Measurements from ENCODE around the gene KDM4C. TPM values are rescaled to one million over a fixed set of nuclear protein-coding genes. Genes with fewer than 3 reads are reported as not detected.

Gene KDM4C
- total and polyA plus RNA-seq, 2 donors (not counting 1 experiment from before 2014, with no cell fraction given), result 49.7 to 141 TPM

DNA sequence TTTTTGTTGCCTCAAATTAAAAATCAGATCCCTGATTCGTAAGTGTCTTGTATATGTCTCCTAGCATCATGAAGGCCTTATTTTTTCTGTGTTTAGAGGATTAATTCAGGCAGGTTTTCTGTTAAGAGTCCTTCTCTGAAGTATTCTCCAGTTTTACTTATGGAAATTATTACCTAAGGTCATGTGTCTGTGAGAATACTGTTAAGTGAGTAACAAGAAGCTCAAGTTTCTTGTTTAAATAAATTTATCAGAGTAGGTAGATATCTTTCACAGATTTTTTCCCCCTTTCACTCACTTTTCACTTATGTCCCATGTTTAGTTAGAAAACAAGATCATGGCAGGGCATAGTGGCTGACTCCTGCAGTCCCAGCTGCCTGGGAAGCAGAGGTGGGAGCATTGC is 233.6 kb downstream of the KDM4C start:
- no peak overlapping the region for H3K27ac ChIP-seq (ENCODE audit: low read length in 2 of 2)
- no peak overlapping the region for H3K4me2 ChIP-seq (replicated peaks; ENCODE audit: low read depth, low read length, poor library complexity, severe bottlenecking)
- no peak overlapping the region for H3K4me3 ChIP-seq (ENCODE audit: control extremely low read depth in 1 of 5, extremely low read depth in 1 of 5, insufficient read depth in 1 of 5, low read depth in 2 of 5, low read length in 4 of 5)
- H2AFZ ChIP-seq (ENCODE audit: insufficient read depth, low read depth, low read length, poor library complexity, severe bottlenecking), result no peak overlapping the region
- no peaks in the 10 kb centered on the region for H3K9me3 ChIP-seq (ENCODE audit: control extremely low read depth in 1 of 3, control insufficient read depth in 2 of 3, insufficient read depth in 1 of 3, low read length in 2 of 3)
- no peak overlapping the region for H3K27ac Mint-ChIP-seq
- POLR2A ChIA-PET, result no interaction called here
- no peak for DNase-seq
- intact Hi-C loops (cut with micrococcal nuclease), result no loop called here
- no peaks in the 10 kb centered on the region for H3K4me1 ChIP-seq (ENCODE audit: control insufficient read depth in 2 of 2, insufficient read depth in 2 of 2, low read length in 2 of 2)
- no peaks in the 10 kb centered on the region for H3K27me3 ChIP-seq (replicated peaks in 1 of 4; ENCODE audit: control extremely low read depth in 1 of 4, control insufficient read depth in 3 of 4, insufficient read depth in 4 of 4, low read length in 3 of 4)
- no peak for ATAC-seq (ENCODE audit: low read depth)
- CTCF ChIA-PET, result no interaction called here
- no peaks in the 10 kb centered on the region for H3K27me3 Mint-ChIP-seq
- H3K9me3 Mint-ChIP-seq (ENCODE audit: insufficient read depth), result no peaks in the 10 kb centered on the region
- H3K4me1 Mint-ChIP-seq, result no peaks in the 10 kb centered on the region
- peaks cover 6% of the 10 kb centered on the region for H3K79me2 ChIP-seq (ENCODE audit: control insufficient read depth, insufficient read depth, low read length)
- TF ChIP-seq, protein P1, sequence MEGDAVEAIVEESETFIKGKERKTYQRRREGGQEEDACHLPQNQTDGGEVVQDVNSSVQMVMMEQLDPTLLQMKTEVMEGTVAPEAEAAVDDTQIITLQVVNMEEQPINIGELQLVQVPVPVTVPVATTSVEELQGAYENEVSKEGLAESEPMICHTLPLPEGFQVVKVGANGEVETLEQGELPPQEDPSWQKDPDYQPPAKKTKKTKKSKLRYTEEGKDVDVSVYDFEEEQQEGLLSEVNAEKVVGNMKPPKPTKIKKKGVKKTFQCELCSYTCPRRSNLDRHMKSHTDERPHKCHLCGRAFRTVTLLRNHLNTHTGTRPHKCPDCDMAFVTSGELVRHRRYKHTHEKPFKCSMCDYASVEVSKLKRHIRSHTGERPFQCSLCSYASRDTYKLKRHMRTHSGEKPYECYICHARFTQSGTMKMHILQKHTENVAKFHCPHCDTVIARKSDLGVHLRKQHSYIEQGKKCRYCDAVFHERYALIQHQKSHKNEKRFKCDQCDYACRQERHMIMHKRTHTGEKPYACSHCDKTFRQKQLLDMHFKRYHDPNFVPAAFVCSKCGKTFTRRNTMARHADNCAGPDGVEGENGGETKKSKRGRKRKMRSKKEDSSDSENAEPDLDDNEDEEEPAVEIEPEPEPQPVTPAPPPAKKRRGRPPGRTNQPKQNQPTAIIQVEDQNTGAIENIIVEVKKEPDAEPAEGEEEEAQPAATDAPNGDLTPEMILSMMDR (IDR thresholded peaks at IDR 0.05), result no peak
- TF ChIP-seq EZH2 (IDR thresholded peaks at IDR 0.05; ENCODE audit: borderline replicate concordance, insufficient read depth, low read depth, low read length, poor library complexity, severe bottlenecking), result no peak
- peaks cover 22 to 75% of the 10 kb centered on the region in 2 experiments for H3K36me3 ChIP-seq (replicated peaks in 1 of 2; ENCODE audit: control extremely low read depth in 1 of 2, control insufficient read depth in 1 of 2, extremely low read depth in 1 of 2, insufficient read depth in 2 of 2, low read length in 1 of 2)
- H3K9ac ChIP-seq (ENCODE audit: low read length), result no peak overlapping the region
- no peak overlapping the region for H3K4me3 Mint-ChIP-seq
- WGBS (ENCODE audit: insufficient coverage), result no CpG with 5 or more reads among the region's 1 CpG
- H4K20me1 ChIP-seq (ENCODE audit: control insufficient read depth, insufficient read depth, low read length, poor library complexity, severe bottlenecking), result peaks cover 9% of the 10 kb centered on the region

DNA sequence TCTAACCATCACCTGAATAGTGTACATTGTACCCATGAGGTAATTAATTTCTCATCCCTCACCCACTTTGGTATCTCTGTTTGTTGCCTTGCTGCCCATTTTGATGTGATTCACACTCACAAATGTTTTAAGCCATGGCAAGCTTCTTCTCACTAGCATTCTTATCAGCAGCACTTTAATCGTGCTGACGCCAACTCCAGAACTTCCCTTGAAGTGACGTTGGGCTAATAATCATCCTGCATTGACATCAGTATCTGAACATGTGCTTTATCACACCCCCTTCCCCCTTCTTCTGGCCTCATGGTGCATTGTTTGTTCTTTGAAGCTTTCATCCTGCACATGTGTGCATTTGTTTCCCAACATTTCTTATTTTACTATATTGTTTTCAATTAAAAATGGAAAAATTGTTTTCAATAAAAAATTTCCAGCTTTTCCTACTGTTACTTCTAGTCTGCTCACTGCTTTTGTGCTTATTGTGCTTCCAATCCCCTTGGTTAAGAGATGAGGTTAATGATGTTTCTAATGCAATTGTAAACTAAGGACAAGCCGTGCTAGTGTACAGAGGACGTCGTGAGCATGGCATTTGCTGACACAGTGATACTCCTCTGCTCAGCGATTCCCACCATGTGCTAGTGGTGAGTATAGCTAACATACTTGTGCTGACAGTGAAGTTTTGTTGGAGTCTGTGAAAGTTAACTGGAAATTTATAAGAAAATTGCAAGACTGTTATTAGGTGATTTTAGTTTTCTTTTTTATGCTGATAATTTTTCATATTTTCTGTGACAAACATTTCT is 238.5 kb downstream of the KDM4C start:
- Histone ChIP-seq H2AFZ (ENCODE audit: insufficient read depth, low read depth, low read length, poor library complexity, severe bottlenecking) (no peak overlapping the region), H3K36me3 (replicated peaks in 1 of 2; ENCODE audit: control extremely low read depth in 1 of 2, control insufficient read depth in 1 of 2, extremely low read depth in 1 of 2, insufficient read depth in 2 of 2, low read length in 1 of 2) (peaks cover 14 to 70% of the 10 kb centered on the region in 2 experiments), H4K20me1 (ENCODE audit: control insufficient read depth, insufficient read depth, low read length, poor library complexity, severe bottlenecking) (peaks cover 9% of the 10 kb centered on the region), H3K4me1 (ENCODE audit: control insufficient read depth in 2 of 2, insufficient read depth in 2 of 2, low read length in 2 of 2) (no peaks in the 10 kb centered on the region), H3K4me2 (replicated peaks; ENCODE audit: low read depth, low read length, poor library complexity, severe bottlenecking) (no peak overlapping the region), H3K27me3 (replicated peaks in 1 of 4; ENCODE audit: control extremely low read depth in 1 of 4, control insufficient read depth in 3 of 4, insufficient read depth in 4 of 4, low read length in 3 of 4) (no peaks in the 10 kb centered on the region), H3K9me3 (ENCODE audit: control extremely low read depth in 1 of 3, control insufficient read depth in 2 of 3, insufficient read depth in 1 of 3, low read length in 2 of 3) (no peaks in the 10 kb centered on the region), H3K9ac (ENCODE audit: low read length) (no peak overlapping the region), H3K4me3 (ENCODE audit: control extremely low read depth in 1 of 5, extremely low read depth in 1 of 5, insufficient read depth in 1 of 5, low read depth in 2 of 5, low read length in 4 of 5) (no peak overlapping the region), H3K27ac (ENCODE audit: low read length in 2 of 2) (no peak overlapping the region), H3K79me2 (ENCODE audit: control insufficient read depth, insufficient read depth, low read length) (peaks cover 2% of the 10 kb centered on the region)
- CTCF ChIA-PET, result no interaction called here
- Mint-ChIP-seq H3K4me1 (no peaks in the 10 kb centered on the region), H3K9me3 (ENCODE audit: insufficient read depth) (no peaks in the 10 kb centered on the region), H3K27me3 (no peaks in the 10 kb centered on the region), H3K27ac (no peak overlapping the region), H3K4me3 (no peak overlapping the region)
- WGBS (ENCODE audit: insufficient coverage), result 90% methylated on average over 7 of the region's 7 CpGs
- DNase-seq (no peak), ATAC-seq (ENCODE audit: low read depth) (no peak)
- intact Hi-C loops (cut with micrococcal nuclease), result no loop called here
- TF ChIP-seq, protein P1 (IDR thresholded peaks at IDR 0.05), result no peak
- no peak for TF ChIP-seq EZH2 (IDR thresholded peaks at IDR 0.05; ENCODE audit: borderline replicate concordance, insufficient read depth, low read depth, low read length, poor library complexity, severe bottlenecking)
- POLR2A ChIA-PET, result no interaction called here
